GM23338 (cell line): ENCODE results near the gene LRRC28. TPM values are rescaled to one million over a fixed set of nuclear protein-coding genes. Genes with fewer than 3 reads are reported as not detected.

ENCODE experiments used
- ATAC-seq: fragments of 200-7000 bp; cut with Tn5 transposase; 3 replicates; pipeline ENCODE4 v1.9.1; 2020
- DNase-seq: peaks from one replicate; pipeline ENCODE4 v3.0.0-alpha.2; 2015; ENCODE audit warnings: low spot score
- H2AFZ ChIP-seq: fragments of 200-600 bp; sonication (generic); 2 replicates; pipeline ENCODE4 v1.8.0; 2016; ENCODE audit warnings: antibody characterized with exemption, mild to moderate bottlenecking, moderate library complexity
- H3F3A ChIP-seq: fragments of 200-600 bp; sonication (generic); replicated peaks from 2 replicates; pipeline ENCODE4 v1.8.0; 2017; ENCODE audit warnings: antibody characterized with exemption, mixed run types, low read depth
- H3K27ac ChIP-seq: fragments of 200-600 bp; sonication (generic); 2 replicates; pipeline ENCODE4 v1.6.1; 2016; ENCODE audit warnings: low read depth
- H3K27me3 ChIP-seq: fragments of 200-600 bp; sonication (generic); 2 replicates; pipeline ENCODE4 v1.8.0; 2016; ENCODE audit warnings: mild to moderate bottlenecking, mixed run types, moderate library complexity; ENCODE audit not compliant: insufficient read depth
- H3K36me3 ChIP-seq: fragments of 200-600 bp; sonication (generic); 2 replicates; pipeline ENCODE4 v1.8.0; 2016; ENCODE audit warnings: mild to moderate bottlenecking; ENCODE audit not compliant: insufficient read depth
- H3K4me1 ChIP-seq: fragments of 200-600 bp; sonication (generic); 2 replicates; pipeline ENCODE4 v1.8.0; 2016; ENCODE audit warnings: mild to moderate bottlenecking, moderate library complexity; ENCODE audit not compliant: insufficient read depth
- H3K4me2 ChIP-seq: fragments of 200-600 bp; sonication (generic); 2 replicates; pipeline ENCODE4 v1.7.1; 2017; ENCODE audit warnings: mixed run types
- H3K4me3 ChIP-seq: fragments of 200-600 bp; sonication (generic); 2 replicates; pipeline ENCODE4 v1.6.1; 2016; ENCODE audit warnings: mixed run types
- H3K79me2 ChIP-seq: fragments of 200-600 bp; sonication (generic); replicated peaks from 2 replicates; pipeline ENCODE4 v1.8.0; 2017; ENCODE audit warnings: mild to moderate bottlenecking; ENCODE audit not compliant: insufficient read depth
- H3K9me2 ChIP-seq: fragments of 200-600 bp; sonication (generic); 2 replicates; pipeline ENCODE4 v1.8.0; 2017; ENCODE audit not compliant: insufficient read depth
- H4K20me1 ChIP-seq: fragments of 200-600 bp; sonication (generic); replicated peaks from 2 replicates; pipeline ENCODE4 v1.8.0; 2017; ENCODE audit warnings: mild to moderate bottlenecking; ENCODE audit not compliant: insufficient read depth
- H3K27ac Mint-ChIP-seq: 2 replicates; pipeline ENCODE4 v1.8.0; 2020; ENCODE audit warnings: inconsistent platforms, mild to moderate bottlenecking, moderate library complexity, mixed read lengths
- H3K27me3 Mint-ChIP-seq: 3 replicates; pipeline ENCODE4 v1.8.0; 2022; ENCODE audit warnings: low read depth, mild to moderate bottlenecking, moderate library complexity, mixed read lengths, inconsistent platforms; ENCODE audit not compliant: insufficient read depth, poor library complexity
- H3K36me3 Mint-ChIP-seq: 3 replicates; pipeline ENCODE4 v1.8.0; 2021; ENCODE audit warnings: low read depth, mild to moderate bottlenecking, inconsistent platforms, moderate library complexity, mixed read lengths
- H3K4me1 Mint-ChIP-seq: 3 replicates; pipeline ENCODE4 v1.8.0; 2020; ENCODE audit warnings: mild to moderate bottlenecking, inconsistent platforms, mixed read lengths
- H3K4me3 Mint-ChIP-seq: 3 replicates; pipeline ENCODE4 v1.8.0; 2021; ENCODE audit warnings: moderate library complexity, mild to moderate bottlenecking, inconsistent platforms, mixed read lengths
- H3K9me3 Mint-ChIP-seq: 3 replicates; pipeline ENCODE4 v1.8.0; 2020; ENCODE audit warnings: moderate library complexity, mild to moderate bottlenecking, inconsistent platforms, mixed read lengths
- CREB1 ChIP-seq: fragments of 250-450 bp; sonication (Bioruptor Pico); IDR thresholded peaks from 2 replicates; pipeline ENCODE4 v1.5.0; 2020; ENCODE audit warnings: low read depth, mild to moderate bottlenecking, moderate library complexity
- EZH2 ChIP-seq: fragments of 200-600 bp; sonication (generic); IDR thresholded peaks from one replicate; pipeline ENCODE4 v1.8.0; 2017; ENCODE audit warnings: antibody characterized with exemption, mild to moderate bottlenecking, low read depth; ENCODE audit not compliant: unreplicated experiment
- EZH2phosphoT487 ChIP-seq: fragments of 200-600 bp; sonication (generic); IDR thresholded peaks from one replicate; pipeline ENCODE4 v1.8.1; 2018; ENCODE audit warnings: antibody characterized with exemption; ENCODE audit not compliant: unreplicated experiment
- JUNB ChIP-seq: IDR thresholded peaks from one replicate; pipeline ENCODE4 v1.6.1; 2016; ENCODE audit warnings: antibody characterized with exemption; ENCODE audit not compliant: unreplicated experiment
- NANOG ChIP-seq: IDR thresholded peaks from 2 replicates; pipeline ENCODE4 v1.6.1; 2016; ENCODE audit warnings: antibody characterized with exemption, borderline replicate concordance
- POLR2AphosphoS5 ChIP-seq: IDR thresholded peaks from 2 replicates; pipeline ENCODE4 v1.6.1; 2016; ENCODE audit warnings: antibody characterized with exemption, low read depth
- STAT1 ChIP-seq: IDR thresholded peaks from one replicate; pipeline ENCODE4 v1.6.1; 2016; ENCODE audit warnings: antibody characterized with exemption; ENCODE audit not compliant: unreplicated experiment
- ZNF114 ChIP-seq: fragments of 250-450 bp; sonication (Bioruptor Pico); IDR thresholded peaks from 2 replicates; pipeline ENCODE4 v1.5.0; 2020; ENCODE audit warnings: mild to moderate bottlenecking, moderate library complexity
- ZNF331 ChIP-seq: fragments of 250-450 bp; sonication (Bioruptor Pico); IDR thresholded peaks from 2 replicates; pipeline ENCODE4 v1.5.0; 2020; ENCODE audit warnings: low read depth, mild to moderate bottlenecking, moderate library complexity
- polyA plus RNA-seq: library from polyadenylated mRNA; unstranded; fragments of >200 nt; fragmentation: Nextera tagmentation; extraction: Ambion mirVana; gene quantifications from 2 replicates; pipeline ENCODE4 v1.2.1, GENCODE V29; 2016
- total RNA-seq: library from RNA; depleted of rRNA; stranded (reverse); fragments of >200 nt; shearing (Covaris generic); gene quantifications from 2 replicates; pipeline ENCODE4 v1.2.3, GENCODE V29; 2014
- TF ChIP-seq, protein P1 (sequence below): IDR thresholded peaks from 2 replicates; pipeline ENCODE4 v1.6.1; 2016; ENCODE audit warnings: antibody characterized with exemption
- TF ChIP-seq, protein P2 (sequence below), 2 experiments: fragments of 200-600 bp in 1 of 2; sonication (generic) in 1 of 2; conservative IDR thresholded peaks; 2 replicates each; pipeline versions ENCODE4 v1.5.1 to v1.6.1; 2016 to 2017; ENCODE audit warnings: antibody characterized with exemption in 2 of 2, low read depth in 2 of 2, mild to moderate bottlenecking in 2 of 2, moderate library complexity in 1 of 2
- TF ChIP-seq, protein P3 (sequence below): IDR thresholded peaks from one replicate; pipeline ENCODE4 v1.6.1; 2018; ENCODE audit warnings: antibody characterized with exemption; ENCODE audit not compliant: unreplicated experiment
- TF ChIP-seq, protein P4 (sequence below): fragments of 250-450 bp; sonication (Bioruptor Pico); IDR thresholded peaks from 2 replicates; pipeline ENCODE4 v1.5.0; 2020; ENCODE audit warnings: mild to moderate bottlenecking, moderate library complexity

The LRRC28 gene
- total and polyA plus RNA-seq, 2 experiments from 2014 or later, result 12.9 to 28.4 TPM

DNA sequence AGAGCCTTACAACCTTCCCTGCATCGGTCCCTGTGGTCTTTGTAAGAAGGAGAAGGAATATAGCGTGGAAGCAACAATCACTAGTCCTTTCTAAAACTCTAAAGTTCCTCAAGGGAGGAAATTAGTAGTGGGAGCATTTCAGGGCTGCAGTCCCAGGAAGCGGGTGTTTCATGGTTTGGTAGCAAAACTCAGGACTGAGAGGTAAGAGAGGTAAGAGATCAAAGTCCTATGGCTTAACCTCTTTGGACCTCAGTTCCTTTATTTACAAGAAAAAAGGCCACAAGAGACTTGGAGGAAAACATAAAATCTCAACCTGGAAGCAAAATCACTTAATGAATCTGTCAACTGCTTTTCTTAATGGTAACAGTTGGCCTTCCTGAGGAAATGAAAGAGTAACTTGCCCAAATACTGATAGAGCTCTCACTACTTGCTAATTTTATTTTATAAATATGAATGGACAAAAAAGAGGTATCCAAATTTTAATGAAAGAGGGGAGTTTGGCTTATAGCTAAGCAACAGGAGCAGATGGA lies 14.3 kb downstream of the LRRC28 start:
- H3K4me1 ChIP-seq, result peaks cover 3% of the 10 kb centered on the region; the same call in 1 of the 2 replicates
- H3K27me3 ChIP-seq, result no peaks in the 10 kb centered on the region
- H4K20me1 ChIP-seq, result no peaks in the 10 kb centered on the region
- Mint-ChIP-seq H3K4me1 (peaks cover 8% of the 10 kb centered on the region), H3K36me3 (no peaks in the 10 kb centered on the region), H3K9me3 (no peaks in the 10 kb centered on the region), H3K4me3 (no peak overlapping the region), H3K27ac (no peak overlapping the region), H3K27me3 (peaks cover 2% of the 10 kb centered on the region)
- no peak for DNase-seq
- H2AFZ ChIP-seq, result no peak overlapping the region
- no peaks in the 10 kb centered on the region for H3K9me2 ChIP-seq
- no peaks in the 10 kb centered on the region for H3K36me3 ChIP-seq
- H3F3A ChIP-seq, result no peaks in the 10 kb centered on the region
- no peak overlapping the region for H3K27ac ChIP-seq
- H3K79me2 ChIP-seq, result no peaks in the 10 kb centered on the region
- no peak overlapping the region for H3K4me2 ChIP-seq
- no peak for ATAC-seq
- H3K4me3 ChIP-seq, result no peak overlapping the region
- TF ChIP-seq ZNF331 (CRISPR knock-in tag) (no peak), STAT1 (no peak), EZH2phosphoT487 (no peak), NANOG (no peak), JUNB (no peak), POLR2AphosphoS5 (no peak), CREB1 (CRISPR knock-in tag) (no peak), EZH2 (no peak), ZNF114 (no peak)
- TF ChIP-seq, protein P1, sequence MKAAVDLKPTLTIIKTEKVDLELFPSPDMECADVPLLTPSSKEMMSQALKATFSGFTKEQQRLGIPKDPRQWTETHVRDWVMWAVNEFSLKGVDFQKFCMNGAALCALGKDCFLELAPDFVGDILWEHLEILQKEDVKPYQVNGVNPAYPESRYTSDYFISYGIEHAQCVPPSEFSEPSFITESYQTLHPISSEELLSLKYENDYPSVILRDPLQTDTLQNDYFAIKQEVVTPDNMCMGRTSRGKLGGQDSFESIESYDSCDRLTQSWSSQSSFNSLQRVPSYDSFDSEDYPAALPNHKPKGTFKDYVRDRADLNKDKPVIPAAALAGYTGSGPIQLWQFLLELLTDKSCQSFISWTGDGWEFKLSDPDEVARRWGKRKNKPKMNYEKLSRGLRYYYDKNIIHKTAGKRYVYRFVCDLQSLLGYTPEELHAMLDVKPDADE, result no peak
- TF ChIP-seq, protein P2, sequence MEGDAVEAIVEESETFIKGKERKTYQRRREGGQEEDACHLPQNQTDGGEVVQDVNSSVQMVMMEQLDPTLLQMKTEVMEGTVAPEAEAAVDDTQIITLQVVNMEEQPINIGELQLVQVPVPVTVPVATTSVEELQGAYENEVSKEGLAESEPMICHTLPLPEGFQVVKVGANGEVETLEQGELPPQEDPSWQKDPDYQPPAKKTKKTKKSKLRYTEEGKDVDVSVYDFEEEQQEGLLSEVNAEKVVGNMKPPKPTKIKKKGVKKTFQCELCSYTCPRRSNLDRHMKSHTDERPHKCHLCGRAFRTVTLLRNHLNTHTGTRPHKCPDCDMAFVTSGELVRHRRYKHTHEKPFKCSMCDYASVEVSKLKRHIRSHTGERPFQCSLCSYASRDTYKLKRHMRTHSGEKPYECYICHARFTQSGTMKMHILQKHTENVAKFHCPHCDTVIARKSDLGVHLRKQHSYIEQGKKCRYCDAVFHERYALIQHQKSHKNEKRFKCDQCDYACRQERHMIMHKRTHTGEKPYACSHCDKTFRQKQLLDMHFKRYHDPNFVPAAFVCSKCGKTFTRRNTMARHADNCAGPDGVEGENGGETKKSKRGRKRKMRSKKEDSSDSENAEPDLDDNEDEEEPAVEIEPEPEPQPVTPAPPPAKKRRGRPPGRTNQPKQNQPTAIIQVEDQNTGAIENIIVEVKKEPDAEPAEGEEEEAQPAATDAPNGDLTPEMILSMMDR (conservative IDR thresholded peaks at IDR 0.05; ENCODE audit: low read depth in 2 of 2), result no peak
- TF ChIP-seq, protein P3, sequence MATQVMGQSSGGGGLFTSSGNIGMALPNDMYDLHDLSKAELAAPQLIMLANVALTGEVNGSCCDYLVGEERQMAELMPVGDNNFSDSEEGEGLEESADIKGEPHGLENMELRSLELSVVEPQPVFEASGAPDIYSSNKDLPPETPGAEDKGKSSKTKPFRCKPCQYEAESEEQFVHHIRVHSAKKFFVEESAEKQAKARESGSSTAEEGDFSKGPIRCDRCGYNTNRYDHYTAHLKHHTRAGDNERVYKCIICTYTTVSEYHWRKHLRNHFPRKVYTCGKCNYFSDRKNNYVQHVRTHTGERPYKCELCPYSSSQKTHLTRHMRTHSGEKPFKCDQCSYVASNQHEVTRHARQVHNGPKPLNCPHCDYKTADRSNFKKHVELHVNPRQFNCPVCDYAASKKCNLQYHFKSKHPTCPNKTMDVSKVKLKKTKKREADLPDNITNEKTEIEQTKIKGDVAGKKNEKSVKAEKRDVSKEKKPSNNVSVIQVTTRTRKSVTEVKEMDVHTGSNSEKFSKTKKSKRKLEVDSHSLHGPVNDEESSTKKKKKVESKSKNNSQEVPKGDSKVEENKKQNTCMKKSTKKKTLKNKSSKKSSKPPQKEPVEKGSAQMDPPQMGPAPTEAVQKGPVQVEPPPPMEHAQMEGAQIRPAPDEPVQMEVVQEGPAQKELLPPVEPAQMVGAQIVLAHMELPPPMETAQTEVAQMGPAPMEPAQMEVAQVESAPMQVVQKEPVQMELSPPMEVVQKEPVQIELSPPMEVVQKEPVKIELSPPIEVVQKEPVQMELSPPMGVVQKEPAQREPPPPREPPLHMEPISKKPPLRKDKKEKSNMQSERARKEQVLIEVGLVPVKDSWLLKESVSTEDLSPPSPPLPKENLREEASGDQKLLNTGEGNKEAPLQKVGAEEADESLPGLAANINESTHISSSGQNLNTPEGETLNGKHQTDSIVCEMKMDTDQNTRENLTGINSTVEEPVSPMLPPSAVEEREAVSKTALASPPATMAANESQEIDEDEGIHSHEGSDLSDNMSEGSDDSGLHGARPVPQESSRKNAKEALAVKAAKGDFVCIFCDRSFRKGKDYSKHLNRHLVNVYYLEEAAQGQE, result no peak
- TF ChIP-seq, protein P4, sequence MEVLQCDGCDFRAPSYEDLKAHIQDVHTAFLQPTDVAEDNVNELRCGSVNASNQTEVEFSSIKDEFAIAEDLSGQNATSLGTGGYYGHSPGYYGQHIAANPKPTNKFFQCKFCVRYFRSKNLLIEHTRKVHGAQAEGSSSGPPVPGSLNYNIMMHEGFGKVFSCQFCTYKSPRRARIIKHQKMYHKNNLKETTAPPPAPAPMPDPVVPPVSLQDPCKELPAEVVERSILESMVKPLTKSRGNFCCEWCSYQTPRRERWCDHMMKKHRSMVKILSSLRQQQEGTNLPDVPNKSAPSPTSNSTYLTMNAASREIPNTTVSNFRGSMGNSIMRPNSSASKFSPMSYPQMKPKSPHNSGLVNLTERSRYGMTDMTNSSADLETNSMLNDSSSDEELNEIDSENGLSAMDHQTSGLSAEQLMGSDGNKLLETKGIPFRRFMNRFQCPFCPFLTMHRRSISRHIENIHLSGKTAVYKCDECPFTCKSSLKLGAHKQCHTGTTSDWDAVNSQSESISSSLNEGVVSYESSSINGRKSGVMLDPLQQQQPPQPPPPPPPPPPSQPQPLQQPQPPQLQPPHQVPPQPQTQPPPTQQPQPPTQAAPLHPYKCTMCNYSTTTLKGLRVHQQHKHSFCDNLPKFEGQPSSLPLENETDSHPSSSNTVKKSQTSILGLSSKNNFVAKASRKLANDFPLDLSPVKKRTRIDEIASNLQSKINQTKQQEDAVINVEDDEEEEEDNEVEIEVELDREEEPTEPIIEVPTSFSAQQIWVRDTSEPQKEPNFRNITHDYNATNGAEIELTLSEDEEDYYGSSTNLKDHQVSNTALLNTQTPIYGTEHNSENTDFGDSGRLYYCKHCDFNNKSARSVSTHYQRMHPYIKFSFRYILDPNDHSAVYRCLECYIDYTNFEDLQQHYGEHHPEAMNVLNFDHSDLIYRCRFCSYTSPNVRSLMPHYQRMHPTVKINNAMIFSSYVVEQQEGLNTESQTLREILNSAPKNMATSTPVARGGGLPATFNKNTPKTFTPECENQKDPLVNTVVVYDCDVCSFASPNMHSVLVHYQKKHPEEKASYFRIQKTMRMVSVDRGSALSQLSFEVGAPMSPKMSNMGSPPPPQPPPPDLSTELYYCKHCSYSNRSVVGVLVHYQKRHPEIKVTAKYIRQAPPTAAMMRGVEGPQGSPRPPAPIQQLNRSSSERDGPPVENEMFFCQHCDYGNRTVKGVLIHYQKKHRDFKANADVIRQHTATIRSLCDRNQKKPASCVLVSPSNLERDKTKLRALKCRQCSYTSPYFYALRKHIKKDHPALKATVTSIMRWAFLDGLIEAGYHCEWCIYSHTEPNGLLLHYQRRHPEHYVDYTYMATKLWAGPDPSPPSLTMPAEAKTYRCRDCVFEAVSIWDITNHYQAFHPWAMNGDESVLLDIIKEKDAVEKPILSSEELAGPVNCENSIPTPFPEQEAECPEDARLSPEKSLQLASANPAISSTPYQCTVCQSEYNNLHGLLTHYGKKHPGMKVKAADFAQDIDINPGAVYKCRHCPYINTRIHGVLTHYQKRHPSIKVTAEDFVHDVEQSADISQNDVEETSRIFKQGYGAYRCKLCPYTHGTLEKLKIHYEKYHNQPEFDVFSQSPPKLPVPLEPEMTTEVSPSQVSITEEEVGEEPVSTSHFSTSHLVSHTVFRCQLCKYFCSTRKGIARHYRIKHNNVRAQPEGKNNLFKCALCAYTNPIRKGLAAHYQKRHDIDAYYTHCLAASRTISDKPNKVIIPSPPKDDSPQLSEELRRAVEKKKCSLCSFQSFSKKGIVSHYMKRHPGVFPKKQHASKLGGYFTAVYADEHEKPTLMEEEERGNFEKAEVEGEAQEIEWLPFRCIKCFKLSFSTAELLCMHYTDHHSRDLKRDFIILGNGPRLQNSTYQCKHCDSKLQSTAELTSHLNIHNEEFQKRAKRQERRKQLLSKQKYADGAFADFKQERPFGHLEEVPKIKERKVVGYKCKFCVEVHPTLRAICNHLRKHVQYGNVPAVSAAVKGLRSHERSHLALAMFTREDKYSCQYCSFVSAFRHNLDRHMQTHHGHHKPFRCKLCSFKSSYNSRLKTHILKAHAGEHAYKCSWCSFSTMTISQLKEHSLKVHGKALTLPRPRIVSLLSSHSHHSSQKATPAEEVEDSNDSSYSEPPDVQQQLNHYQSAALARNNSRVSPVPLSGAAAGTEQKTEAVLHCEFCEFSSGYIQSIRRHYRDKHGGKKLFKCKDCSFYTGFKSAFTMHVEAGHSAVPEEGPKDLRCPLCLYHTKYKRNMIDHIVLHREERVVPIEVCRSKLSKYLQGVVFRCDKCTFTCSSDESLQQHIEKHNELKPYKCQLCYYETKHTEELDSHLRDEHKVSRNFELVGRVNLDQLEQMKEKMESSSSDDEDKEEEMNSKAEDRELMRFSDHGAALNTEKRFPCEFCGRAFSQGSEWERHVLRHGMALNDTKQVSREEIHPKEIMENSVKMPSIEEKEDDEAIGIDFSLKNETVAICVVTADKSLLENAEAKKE (CRISPR knock-in tag), result no peak
